RWPE2 (cell line): ENCODE data around the gene CCDC54.

Experiments
- ATAC-seq: fragments of 200-7000 bp; cut with Tn5 transposase; 3 replicates; pipeline ENCODE4 v1.9.1; 2021; ENCODE audit warnings: low read depth
- DNase-seq: peaks from one replicate; pipeline ENCODE4 v3.0.0-alpha.2; 2020; ENCODE audit warnings: low spot score
- H3K27ac ChIP-seq: fragments of 450-650 bp; 2 replicates; pipeline ENCODE4 v1.5.1; 2017; ENCODE audit warnings: mild to moderate bottlenecking; ENCODE audit not compliant: poor library complexity, severe bottlenecking
- H3K27me3 ChIP-seq: fragments of 250-450 bp; sonication (Bioruptor Pico); 2 replicates; pipeline ENCODE4 v1.5.1; 2021; ENCODE audit warnings: mild to moderate bottlenecking, moderate library complexity; ENCODE audit not compliant: insufficient read depth, poor library complexity, severe bottlenecking
- H3K36me3 ChIP-seq: fragments of 250-450 bp; sonication (Bioruptor Pico); 2 replicates; pipeline ENCODE4 v1.5.1; 2020; ENCODE audit warnings: low read depth, mild to moderate bottlenecking, moderate library complexity
- H3K4me1 ChIP-seq: fragments of 250-450 bp; sonication (Bioruptor Pico); 2 replicates; pipeline ENCODE4 v1.5.1; 2021; ENCODE audit warnings: mild to moderate bottlenecking, moderate library complexity; ENCODE audit not compliant: insufficient read depth, poor library complexity, severe bottlenecking
- H3K4me3 ChIP-seq: fragments of 250-450 bp; sonication (Bioruptor Pico); 2 replicates; pipeline ENCODE4 v1.5.1; 2021; ENCODE audit warnings: mild to moderate bottlenecking, moderate library complexity; ENCODE audit not compliant: severe bottlenecking
- H3K9me3 ChIP-seq: fragments of 250-450 bp; sonication (Bioruptor Pico); 2 replicates; pipeline ENCODE4 v1.5.1; 2021; ENCODE audit warnings: mild to moderate bottlenecking, moderate library complexity; ENCODE audit not compliant: severe bottlenecking
- CTCF ChIP-seq: fragments of 450-650 bp; IDR thresholded peaks from one replicate; pipeline ENCODE4 v1.5.1; 2017; ENCODE audit warnings: mild to moderate bottlenecking, moderate library complexity; ENCODE audit not compliant: poor library complexity, severe bottlenecking

Gene CCDC54

GRCh38 chr3:107408513-107408912 lies 31.3 kb downstream of the CCDC54 start:
- TF ChIP-seq CTCF = no peak
- Histone ChIP-seq H3K27ac (no peak overlapping the region), H3K4me1 (peaks cover 7% of the 10 kb centered on the region), H3K27me3 (no peaks in the 10 kb centered on the region), H3K36me3 (no peaks in the 10 kb centered on the region), H3K4me3 (no peak overlapping the region), H3K9me3 (peaks cover 3% of the 10 kb centered on the region)
- DNase-seq = no peak
- ATAC-seq = no peak

- no peak overlapping the region for H3K4me3 ChIP-seq
- no peak overlapping the region for H3K27ac ChIP-seq
- ATAC-seq (no peak), DNase-seq (no peak)
- TF ChIP-seq CTCF = no peak
- peaks cover 3% of the 10 kb centered on the region for H3K9me3 ChIP-seq
- peaks cover 6% of the 10 kb centered on the region for H3K4me1 ChIP-seq
- H3K36me3 ChIP-seq = no peaks in the 10 kb centered on the region
- no peaks in the 10 kb centered on the region for H3K27me3 ChIP-seq
Measured at GRCh38 chr3:107409365-107409764, 32.1 kb downstream of the CCDC54 start.

GRCh38 chr3:107410606-107411005 lies 33.4 kb downstream of the CCDC54 start:
- ATAC-seq (no peak), DNase-seq (no peak)
- no peaks in the 10 kb centered on the region for H3K27me3 ChIP-seq
- H3K9me3 ChIP-seq = peaks cover 3% of the 10 kb centered on the region
- H3K36me3 ChIP-seq = no peaks in the 10 kb centered on the region
- H3K27ac ChIP-seq = no peak overlapping the region
- TF ChIP-seq CTCF = no peak
- H3K4me3 ChIP-seq = no peak overlapping the region
- H3K4me1 ChIP-seq = no peaks in the 10 kb centered on the region

- Histone ChIP-seq H3K4me3 (no peak overlapping the region), H3K4me1 (no peaks in the 10 kb centered on the region), H3K36me3 (no peaks in the 10 kb centered on the region), H3K9me3 (peaks cover 3% of the 10 kb centered on the region), H3K27me3 (no peaks in the 10 kb centered on the region), H3K27ac (no peak overlapping the region)
- DNase-seq (no peak), ATAC-seq (no peak)
- TF ChIP-seq CTCF = no peak
Measured at GRCh38 chr3:107411056-107411455, 33.8 kb downstream of the CCDC54 start.

GRCh38 chr3:107411779-107412178 lies 34.5 kb downstream of the CCDC54 start:
- no peak overlapping the region for H3K4me3 ChIP-seq
- no peak for ATAC-seq
- no peak overlapping the region for H3K27ac ChIP-seq
- H3K9me3 ChIP-seq = peaks cover 3% of the 10 kb centered on the region
- H3K27me3 ChIP-seq = no peaks in the 10 kb centered on the region
- no peaks in the 10 kb centered on the region for H3K36me3 ChIP-seq
- no peak for DNase-seq
- no peaks in the 10 kb centered on the region for H3K4me1 ChIP-seq
- TF ChIP-seq CTCF = no peak
